ENCODE data around the gene PCSK6. TPM values are rescaled to one million over a fixed set of nuclear protein-coding genes. Genes with fewer than 3 reads are reported as not detected.

PCSK6 gene
- total RNA-seq, 1 donor from 2014 or later = 34.7 TPM

GRCh38 chr15:101401286-101401685 is 88.2 kb downstream of the PCSK6 start:
- no peak for DNase-seq
- intact Hi-C loops (cut with DNase I) = no loop called here
- ATAC-seq (ENCODE audit: poor library complexity) = no peak

GRCh38 chr15:101399431-101399830 is 90.1 kb downstream of the PCSK6 start:
- intact Hi-C loops (cut with DNase I) = no loop called here
- no peak for ATAC-seq (ENCODE audit: poor library complexity)
- DNase-seq = no peak

GRCh38 chr15:101398247-101398646 is 91.3 kb downstream of the PCSK6 start:
- intact Hi-C loops (cut with DNase I) = no loop called here
- no peak for ATAC-seq (ENCODE audit: poor library complexity)
- no peak for DNase-seq

- intact Hi-C loops (cut with DNase I) = no loop called here
- ATAC-seq (ENCODE audit: poor library complexity) (no peak), DNase-seq (no peak)
These were observed 91.9 kb downstream of the PCSK6 start for GRCh38 chr15:101397521-101398003.

- intact Hi-C loops (cut with DNase I) = no loop called here
- ATAC-seq (ENCODE audit: poor library complexity) = no peak
- no peak for DNase-seq
These were observed 92.8 kb downstream of the PCSK6 start for GRCh38 chr15:101396484-101397261.

GRCh38 chr15:101394654-101395053 is 94.9 kb downstream of the PCSK6 start:
- no peak for ATAC-seq (ENCODE audit: poor library complexity)
- intact Hi-C loops (cut with DNase I) = no loop called here

GRCh38 chr15:101394056-101394630 is 95.4 kb downstream of the PCSK6 start:
- ATAC-seq (ENCODE audit: poor library complexity) (no peak), DNase-seq (no peak)
- intact Hi-C loops (cut with DNase I) = no loop called here

More at GRCh38 chr15:101394654-101395053, 94.9 kb downstream of the PCSK6 start:
- no peak for DNase-seq

- intact Hi-C loops (cut with DNase I) = no loop called here
- DNase-seq (no peak), ATAC-seq (ENCODE audit: poor library complexity) (no peak)
These were observed 96.3 kb downstream of the PCSK6 start for GRCh38 chr15:101393172-101393571.

- DNase-seq (no peak), ATAC-seq (ENCODE audit: poor library complexity) (no peak)
- intact Hi-C loops (cut with DNase I) = no loop called here
These were observed 97.4 kb downstream of the PCSK6 start for GRCh38 chr15:101391981-101392640.

- ATAC-seq (ENCODE audit: poor library complexity) = no peak
- intact Hi-C loops (cut with DNase I) = no loop called here
- no peak for DNase-seq
These were observed 98.1 kb downstream of the PCSK6 start for GRCh38 chr15:101391431-101391830.

- intact Hi-C loops (cut with DNase I) = no loop called here
- ATAC-seq (ENCODE audit: poor library complexity) (no peak), DNase-seq (no peak)
These were observed 99.0 kb downstream of the PCSK6 start for GRCh38 chr15:101390462-101390861.

- DNase-seq = no peak
- no peak for ATAC-seq (ENCODE audit: poor library complexity)
- intact Hi-C loops (cut with DNase I) = no loop called here
These were observed 99.4 kb downstream of the PCSK6 start for GRCh38 chr15:101390060-101390459.

- no peak for ATAC-seq (ENCODE audit: poor library complexity)
- no peak for DNase-seq
- intact Hi-C loops (cut with DNase I) = no loop called here
These were observed 100.1 kb downstream of the PCSK6 start for GRCh38 chr15:101389362-101389761.

GRCh38 chr15:101388046-101388445 is 101.5 kb downstream of the PCSK6 start:
- DNase-seq (no peak), ATAC-seq (ENCODE audit: poor library complexity) (no peak)
- intact Hi-C loops (cut with DNase I) = no loop called here

- ATAC-seq (ENCODE audit: poor library complexity) (no peak), DNase-seq (no peak)
- intact Hi-C loops (cut with DNase I) = no loop called here
These were observed 101.9 kb downstream of the PCSK6 start for GRCh38 chr15:101387574-101387973.

- no peak for DNase-seq
- intact Hi-C loops (cut with DNase I) = no loop called here
- ATAC-seq (ENCODE audit: poor library complexity) = no peak
These were observed 102.5 kb downstream of the PCSK6 start for GRCh38 chr15:101386967-101387366.

GRCh38 chr15:101386006-101386405 is 103.5 kb downstream of the PCSK6 start:
- ATAC-seq (ENCODE audit: poor library complexity) = peak; percentile 11
- intact Hi-C loops (cut with DNase I) = no loop called here
- DNase-seq = no peak

GRCh38 chr15:101384276-101384675 is 105.2 kb downstream of the PCSK6 start:
- DNase-seq (no peak), ATAC-seq (ENCODE audit: poor library complexity) (no peak)
- intact Hi-C loops (cut with DNase I) = no loop called here

- intact Hi-C loops (cut with DNase I) = no loop called here
- ATAC-seq (ENCODE audit: poor library complexity) (no peak), DNase-seq (no peak)
These were observed 107.0 kb downstream of the PCSK6 start for GRCh38 chr15:101382544-101382943.

GRCh38 chr15:101381671-101382212 is 107.8 kb downstream of the PCSK6 start:
- ATAC-seq (ENCODE audit: poor library complexity) = no peak
- no peak for DNase-seq
- intact Hi-C loops (cut with DNase I) = no loop called here
